HCT116 (cell line): ENCODE measurements around the gene FAM131B. TPM values are rescaled to one million over a fixed set of nuclear protein-coding genes. Genes with fewer than 3 reads are reported as not detected.

ENCODE experiments used
- ATAC-seq: fragments of 200-7000 bp; cut with Tn5 transposase; 2 replicates; pipeline ENCODE4 v1.9.1; 2020; ENCODE audit warnings: mild to moderate bottlenecking, moderate library complexity
- BruUV-seq: library from RNA; stranded (reverse); fragments of 400-500 nt; replicated peaks from 2 replicates; lab custom pipeline; 2021; lab: Mats Ljungman, UMichigan
- CTCF ChIA-PET: fragments of 300-600 bp; sonication (Branson Sonifier 250); formaldehyde crosslinking; loops from one replicate; lab custom pipeline; 2021; ENCODE audit warnings: antibody characterized with exemption; lab: Charles Lee
- POLR2A ChIA-PET: fragments of 300-600, 350-600 bp; sonication (Branson Sonifier 250); formaldehyde crosslinking; loops from one replicate; lab custom pipeline; 2021; ENCODE audit warnings: antibody characterized with exemption; lab: Charles Lee
- RAD21 ChIA-PET, 2 experiments: fragments of 300-600 bp; sonication (Branson Sonifier 250); formaldehyde crosslinking; loops; one replicate each; lab custom pipeline; 2023; ENCODE audit warnings: low total read pairs in 2 of 2; ENCODE audit not compliant: uncharacterized antibody in 2 of 2, unreplicated experiment in 2 of 2, low non-redundant PET in 1 of 2; lab: Charles Lee
- DNase-seq: peaks from one replicate; pipeline ENCODE4 v3.0.0-alpha.2; 2010; ENCODE audit warnings: low read depth, low spot score
- H2AFZ ChIP-seq: fragments of 200-600 bp; shearing (Covaris generic), sonication (generic); 2 replicates; pipeline ENCODE4 v1.6.1; 2017; ENCODE audit warnings: low read depth, mixed run types, mixed read lengths, antibody characterized with exemption, low read length; ENCODE audit not compliant: poor library complexity, severe bottlenecking
- H3K27ac ChIP-seq: 2 replicates; pipeline ENCODE4 v1.5.1; 2012; ENCODE audit warnings: low read depth, low read length
- H3K27me3 ChIP-seq: fragments of 200-600 bp; sonication (generic); 2 replicates; pipeline ENCODE4 v1.6.1; 2016; ENCODE audit warnings: mixed run types, low read length, mixed read lengths; ENCODE audit not compliant: insufficient read depth
- H3K36me3 ChIP-seq, 2 experiments: fragments of 200-500 bp in 1 of 2; fragments of 200-600 bp in 1 of 2; sonication (Bioruptor generic) in 1 of 2; sonication (generic) in 1 of 2; 2 replicates each; pipeline versions ENCODE4 v1.5.1 to v1.6.1; 2014 to 2016; ENCODE audit warnings: low read length in 2 of 2, inconsistent platforms in 1 of 2, mixed read lengths in 1 of 2, mixed run types in 1 of 2; ENCODE audit not compliant: insufficient read depth in 2 of 2, control insufficient read depth in 1 of 2
- H3K4me1 ChIP-seq, 2 experiments: fragments of 200-600 bp in 1 of 2; sonication (generic) in 1 of 2; 2 replicates each; pipeline versions ENCODE4 v1.5.1 to v1.6.1; 2012 to 2017; ENCODE audit warnings: low read length in 2 of 2, inconsistent platforms in 1 of 2, mild to moderate bottlenecking in 1 of 2, mixed read lengths in 1 of 2, mixed run types in 1 of 2, moderate library complexity in 1 of 2; ENCODE audit not compliant: insufficient read depth in 2 of 2, control insufficient read depth in 1 of 2
- H3K4me2 ChIP-seq: fragments of 200-600 bp; sonication (generic); 2 replicates; pipeline ENCODE4 v1.6.1; 2017; ENCODE audit warnings: mixed run types, low read length, mixed read lengths
- H3K4me3 ChIP-seq, 2 experiments: fragments of 200-600 bp in 1 of 2; sonication (generic) in 1 of 2; replicated peaks in 1 of 2; 2 replicates each; pipeline ENCODE4 v1.5.1; 2011 to 2016; ENCODE audit warnings: low read length in 2 of 2, control low read depth in 1 of 2, low read depth in 1 of 2, mild to moderate bottlenecking in 1 of 2, mixed read lengths in 1 of 2, mixed run types in 1 of 2
- H3K79me2 ChIP-seq: fragments of 200-600 bp; sonication (generic); 2 replicates; pipeline ENCODE4 v1.6.1; 2017; ENCODE audit warnings: mild to moderate bottlenecking, mixed run types, low read length, moderate library complexity, mixed read lengths; ENCODE audit not compliant: insufficient read depth
- H3K9ac ChIP-seq: fragments of 200-600 bp; sonication (generic); 2 replicates; pipeline ENCODE4 v1.6.1; 2016; ENCODE audit warnings: low read length, mixed read lengths
- H3K9me2 ChIP-seq: fragments of 200-600 bp; sonication (generic), shearing (Covaris generic); 2 replicates; pipeline ENCODE4 v1.6.1; 2017; ENCODE audit warnings: mixed run types, mild to moderate bottlenecking, moderate library complexity; ENCODE audit not compliant: insufficient read depth
- H3K9me3 ChIP-seq, 2 experiments: fragments of 200-500 bp in 1 of 2; fragments of 200-600 bp in 1 of 2; sonication (Bioruptor generic) in 1 of 2; sonication (generic) in 1 of 2; 2 replicates each; pipeline ENCODE4 v1.6.1; 2014 to 2017; ENCODE audit warnings: low read length in 2 of 2, mixed read lengths in 2 of 2, inconsistent platforms in 1 of 2, low read depth in 1 of 2, mild to moderate bottlenecking in 1 of 2, mixed run types in 1 of 2, moderate library complexity in 1 of 2; ENCODE audit not compliant: control insufficient read depth in 1 of 2, insufficient read depth in 1 of 2
- H4K20me1 ChIP-seq: fragments of 200-600 bp; sonication (generic), shearing (Covaris generic); 2 replicates; pipeline ENCODE4 v1.6.1; 2017; ENCODE audit warnings: mixed run types, mild to moderate bottlenecking, moderate library complexity; ENCODE audit not compliant: insufficient read depth
- CBX3 ChIP-seq: IDR thresholded peaks from 2 replicates; pipeline ENCODE4 v1.6.1; 2012; ENCODE audit warnings: low read depth
- EGR1 ChIP-seq: IDR thresholded peaks from 2 replicates; pipeline ENCODE4 v1.6.1; 2012; ENCODE audit warnings: low read depth
- MAX ChIP-seq: IDR thresholded peaks from 2 replicates; pipeline ENCODE4 v1.6.1; 2012
- SIN3A ChIP-seq: IDR thresholded peaks from 2 replicates; pipeline ENCODE4 v1.6.1; 2012; ENCODE audit warnings: low read depth
- TCF7L2 ChIP-seq: IDR thresholded peaks from 2 replicates; pipeline ENCODE4 v1.7.0; 2011; ENCODE audit warnings: borderline replicate concordance, inconsistent platforms; ENCODE audit not compliant: insufficient read depth, insufficient read length; ENCODE audit errors: extremely low read depth
- YY1 ChIP-seq: IDR thresholded peaks from 2 replicates; pipeline ENCODE4 v1.6.1; 2011; ENCODE audit warnings: low read length, low read depth, moderate library complexity, mild to moderate bottlenecking; ENCODE audit not compliant: insufficient replicate concordance; ENCODE audit errors: extremely low read depth
- ZNF274 ChIP-seq: fragments of 200-500 bp; sonication (Bioruptor generic); IDR thresholded peaks from 2 replicates; pipeline ENCODE4 v1.6.1; 2014; ENCODE audit warnings: mild to moderate bottlenecking, low read depth, low read length, inconsistent platforms
- intact Hi-C: fragments of 100-400 bp; cut with micrococcal nuclease; formaldehyde crosslinking; loops from 2 replicates; pipeline ENCODE4 v1.10.0; 2022
- total RNA-seq: library from RNA; stranded (reverse); gene quantifications from one replicate; pipeline ENCODE4 v1.2.1, GENCODE V29; 2021; ENCODE audit not compliant: unreplicated experiment

The FAM131B gene
- total RNA-seq, 1 experiment from 2014 or later, result 0.20 TPM

DNA sequence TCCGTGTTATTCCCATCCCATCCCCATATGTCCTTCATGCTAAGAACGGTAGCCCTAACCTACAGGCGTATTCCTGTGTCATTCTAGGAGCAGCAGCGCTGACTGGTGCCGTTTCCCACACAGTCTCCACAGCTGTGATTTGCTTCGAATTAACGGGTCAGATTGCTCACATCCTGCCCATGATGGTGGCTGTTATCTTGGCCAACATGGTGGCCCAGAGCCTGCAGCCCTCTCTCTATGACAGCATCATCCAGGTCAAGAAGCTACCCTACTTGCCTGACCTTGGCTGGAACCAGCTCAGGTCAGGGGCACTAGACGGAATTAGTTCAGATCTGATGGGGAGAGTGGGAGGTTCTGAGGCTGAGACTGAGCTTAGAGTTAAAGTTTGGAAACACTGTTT lies 20.7 kb downstream of the FAM131B start:
- H3K4me2 ChIP-seq, result no peak overlapping the region
- peaks cover 4 to 14% of the 10 kb centered on the region in 2 experiments; a peak in 3 of 4 replicates for H3K4me1 ChIP-seq
- H3K9ac ChIP-seq, result no peak overlapping the region
- no TSS peak for BruUV-seq
- no peak for DNase-seq
- 0 out of 2 replicates have a peak, but pooled peaks cover 6% of the 10 kb centered on the region for H3K27me3 ChIP-seq
- no peaks in the 10 kb centered on the region for H3K36me3 ChIP-seq
- TF ChIP-seq EGR1 (no peak), ZNF274 (no peak)
- H3K79me2 ChIP-seq, result no peaks in the 10 kb centered on the region
- H2AFZ ChIP-seq, result no peak overlapping the region
- POLR2A ChIA-PET, result no interaction called here
- H3K9me3 ChIP-seq, result no peaks in the 10 kb centered on the region
- no peak overlapping the region for H3K4me3 ChIP-seq
- H3K27ac ChIP-seq, result no peak overlapping the region
- no peaks in the 10 kb centered on the region for H4K20me1 ChIP-seq
- intact Hi-C loops, result no loop called here
- H3K9me2 ChIP-seq, result no peaks in the 10 kb centered on the region
- no peak for ATAC-seq
- CTCF ChIA-PET, result no interaction called here
- RAD21 ChIA-PET, result no interaction called here

DNA sequence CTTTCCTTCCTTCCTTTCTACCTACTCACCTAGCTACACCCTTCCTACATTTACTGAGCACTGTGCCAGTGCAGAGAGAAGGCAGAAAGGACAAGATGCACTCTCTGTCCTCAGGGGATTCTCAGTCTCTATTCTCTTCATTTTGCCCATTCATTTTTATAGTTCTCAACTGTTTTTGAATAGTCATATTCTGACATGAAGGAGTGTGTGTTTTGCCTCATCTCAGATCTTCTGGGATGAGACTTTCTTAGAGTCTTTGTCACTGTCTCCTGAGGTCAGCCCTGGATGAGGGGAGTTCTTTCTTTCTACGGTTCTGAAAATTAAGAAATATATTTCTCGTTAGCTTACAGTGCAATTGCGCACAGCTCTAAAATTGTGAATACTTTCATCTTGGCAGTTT lies 25.3 kb downstream of the FAM131B start:
- no peaks in the 10 kb centered on the region for H3K36me3 ChIP-seq
- no peak overlapping the region for H3K27ac ChIP-seq
- POLR2A ChIA-PET, result no interaction called here
- no peak overlapping the region for H3K4me3 ChIP-seq
- no peak for TF ChIP-seq SIN3A
- no peak for TF ChIP-seq TCF7L2
- TF ChIP-seq YY1, result no peak
- TF ChIP-seq CBX3, result no peak
- no peak for TF ChIP-seq MAX
- no peak for ATAC-seq
- no peaks in the 10 kb centered on the region for H3K9me2 ChIP-seq
- CTCF ChIA-PET, result interaction anchor here (1.7 kb wide), 1 partner anchor 8 kb away, joined by 14 read pairs; no protein-coding TSS in a partner anchor
- H3K4me2 ChIP-seq, result no peak overlapping the region
- H3K79me2 ChIP-seq, result no peaks in the 10 kb centered on the region
- RAD21 ChIA-PET, result no interaction called here
- intact Hi-C loops, result no loop called here
- no TSS peak for BruUV-seq
- 0 out of 2 replicates have a peak, but pooled peaks cover 6% of the 10 kb centered on the region for H3K27me3 ChIP-seq
- no peak overlapping the region for H3K9ac ChIP-seq
- no peaks in the 10 kb centered on the region for H4K20me1 ChIP-seq
- H2AFZ ChIP-seq, result no peak overlapping the region
- peaks cover 0 to 8% of the 10 kb centered on the region in 2 experiments; a peak in 2 of 4 replicates for H3K4me1 ChIP-seq
- H3K9me3 ChIP-seq, result no peaks in the 10 kb centered on the region
- no peak for DNase-seq
